Activated CD4-positive, alpha-beta T cell treated with anti-CD3 and anti-CD28 coated beads for 4 hours (primary cell): ENCODE data around the gene HNRNPH3.

ENCODE experiments used
- DNase-seq, 2 donors: peaks; one replicate each; pipeline ENCODE4 v3.0.0-alpha.2; 2020

Gene HNRNPH3

DNA sequence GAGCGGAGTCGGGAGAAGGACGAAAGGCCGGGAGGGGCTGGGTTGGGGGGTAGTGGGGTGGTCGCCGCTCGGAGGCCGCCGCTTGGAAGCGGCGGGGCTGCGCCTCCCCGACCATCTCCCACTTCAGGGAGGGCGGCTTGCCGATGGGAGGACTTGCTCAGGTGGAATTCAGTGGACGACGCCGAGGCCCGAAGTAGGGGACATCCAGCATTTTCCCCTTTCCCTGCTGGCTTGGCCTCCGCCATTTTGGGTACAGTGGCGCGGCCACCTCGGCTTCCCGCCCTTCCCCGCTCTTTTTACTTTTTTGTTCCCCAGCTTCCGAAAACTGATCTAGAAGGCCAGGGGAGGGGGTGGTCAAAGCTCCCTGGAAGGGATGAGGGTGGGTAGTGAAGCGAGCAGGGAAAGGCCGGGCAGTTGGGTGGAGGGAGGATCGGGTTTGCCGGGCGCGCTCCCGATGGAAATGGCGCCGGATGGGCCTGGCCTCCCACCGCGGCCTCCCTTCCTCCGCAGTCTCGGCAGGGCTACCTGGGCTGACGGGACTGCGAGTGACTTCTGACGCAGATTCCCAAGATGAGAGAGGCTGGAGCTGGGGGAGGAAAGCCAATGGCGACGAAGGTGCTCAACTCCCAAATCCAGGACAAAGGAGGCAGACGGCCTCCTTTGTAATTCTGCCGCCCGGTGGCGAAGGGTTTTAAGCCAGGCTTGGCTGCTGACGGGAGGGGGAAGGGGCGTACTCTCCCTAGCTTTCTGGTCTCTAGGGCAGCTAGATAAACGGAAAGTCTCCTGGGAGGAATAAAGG lies 594 bp downstream of the HNRNPH3 start, which contains the start of gene PBLD:
Gene PBLD (minus strand): TSS at position 670 of the 799 bp plus-strand sequence. CDS start 26,084 bp downstream, outside the sequence.
- DNase-seq, result peak; percentile 46 to 51

DNA sequence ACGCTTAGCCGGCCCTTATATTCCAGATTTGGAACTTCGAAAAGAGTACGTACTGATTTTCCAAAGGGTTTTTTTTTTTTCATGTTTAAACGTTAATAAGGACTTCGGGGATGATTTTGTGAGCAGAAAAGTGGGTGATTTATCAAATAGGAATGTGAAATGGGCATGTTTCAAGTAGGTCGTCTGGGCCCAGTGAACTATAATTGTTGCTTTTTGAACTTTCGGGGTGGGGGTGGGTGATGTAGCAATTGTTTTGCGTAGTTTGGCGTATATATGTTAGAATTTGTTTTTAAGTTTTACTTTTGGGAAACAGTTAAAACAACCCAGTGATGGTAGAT lies 1.2 kb downstream of the HNRNPH3 start:
- DNase-seq, result no peak

DNA sequence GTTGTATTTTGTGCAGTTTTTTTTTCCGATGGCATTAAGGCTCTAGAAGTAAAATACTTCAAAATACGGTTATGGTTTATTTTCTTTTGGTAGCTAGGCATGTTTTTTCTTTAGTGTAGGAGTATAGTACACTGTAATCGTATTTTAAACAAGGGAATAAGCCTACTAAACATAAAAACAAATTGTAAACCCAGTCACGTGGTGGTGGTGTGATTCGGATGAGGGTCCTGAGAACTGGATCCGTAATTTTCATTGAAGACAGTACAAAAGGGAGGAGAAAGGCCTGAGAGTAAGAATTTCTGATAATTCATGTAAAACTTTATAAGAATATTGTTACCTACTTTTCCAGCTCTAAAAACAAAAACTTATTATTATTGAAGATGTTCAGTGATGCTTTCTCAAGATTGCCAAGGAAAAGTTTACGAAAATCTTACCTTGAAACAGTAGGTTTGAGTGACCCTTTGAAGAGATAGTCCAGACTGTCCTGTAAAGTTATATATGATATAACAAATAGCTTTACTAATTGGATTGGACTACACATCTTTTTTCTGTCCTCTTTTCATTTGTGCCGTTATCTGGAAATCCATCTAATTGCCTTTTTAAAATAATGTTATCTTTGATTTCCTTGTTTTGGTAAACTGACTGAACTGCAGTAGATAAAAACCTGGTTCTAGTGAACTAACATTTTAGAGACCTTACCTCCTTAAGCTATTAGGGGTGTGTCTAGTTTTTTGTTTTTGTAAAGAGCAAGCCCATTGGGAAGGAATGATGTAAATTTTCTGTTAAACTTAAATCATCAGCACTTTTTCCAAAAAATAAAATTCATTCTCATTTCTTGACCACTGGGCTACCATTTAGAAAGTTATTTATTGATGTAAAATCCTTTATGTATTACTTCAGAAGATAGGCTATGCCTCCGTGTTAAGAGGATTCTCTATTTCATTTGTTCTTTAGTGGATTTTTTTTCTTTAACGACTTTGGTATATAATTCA lies 1.9 kb downstream of the HNRNPH3 start:
- no peak for DNase-seq

DNA sequence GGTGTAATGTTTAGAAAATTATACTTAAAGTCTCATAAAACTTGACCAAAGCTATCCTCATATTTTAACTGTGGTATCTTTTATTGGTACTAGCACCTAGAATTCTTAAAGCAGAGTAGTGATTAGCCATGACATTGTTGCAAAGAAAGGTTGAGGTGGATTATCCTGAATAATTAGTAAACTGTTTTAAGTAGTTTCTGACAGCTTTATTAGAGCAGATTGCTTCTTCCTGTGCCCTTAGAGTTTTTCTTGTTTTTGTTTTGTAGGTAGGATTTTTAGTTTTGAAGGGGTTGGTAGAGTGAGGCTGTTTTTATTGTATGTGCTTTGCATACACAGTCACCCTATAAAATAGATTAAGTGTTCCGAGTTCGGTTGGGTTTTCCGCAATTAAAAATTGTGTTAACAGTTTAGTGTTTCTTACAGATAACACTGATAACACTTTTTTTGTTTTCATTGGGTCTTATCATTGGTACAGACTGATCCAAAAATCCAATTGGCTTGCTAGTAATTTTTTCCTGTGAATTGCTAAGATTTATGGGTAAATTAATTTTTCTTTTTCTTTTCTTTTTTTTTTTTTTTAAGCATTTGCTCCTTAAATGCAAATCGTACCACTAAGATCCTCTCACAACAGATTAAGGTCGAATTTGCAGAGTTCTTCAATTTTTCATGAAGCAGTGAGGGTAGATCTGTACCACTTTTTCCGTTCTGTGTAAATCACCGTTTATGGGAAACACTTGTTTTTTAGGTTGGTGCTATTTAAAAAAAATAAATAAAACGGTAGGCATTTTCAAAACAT lies 3.0 kb downstream of the HNRNPH3 start:
- DNase-seq, result no peak

DNA sequence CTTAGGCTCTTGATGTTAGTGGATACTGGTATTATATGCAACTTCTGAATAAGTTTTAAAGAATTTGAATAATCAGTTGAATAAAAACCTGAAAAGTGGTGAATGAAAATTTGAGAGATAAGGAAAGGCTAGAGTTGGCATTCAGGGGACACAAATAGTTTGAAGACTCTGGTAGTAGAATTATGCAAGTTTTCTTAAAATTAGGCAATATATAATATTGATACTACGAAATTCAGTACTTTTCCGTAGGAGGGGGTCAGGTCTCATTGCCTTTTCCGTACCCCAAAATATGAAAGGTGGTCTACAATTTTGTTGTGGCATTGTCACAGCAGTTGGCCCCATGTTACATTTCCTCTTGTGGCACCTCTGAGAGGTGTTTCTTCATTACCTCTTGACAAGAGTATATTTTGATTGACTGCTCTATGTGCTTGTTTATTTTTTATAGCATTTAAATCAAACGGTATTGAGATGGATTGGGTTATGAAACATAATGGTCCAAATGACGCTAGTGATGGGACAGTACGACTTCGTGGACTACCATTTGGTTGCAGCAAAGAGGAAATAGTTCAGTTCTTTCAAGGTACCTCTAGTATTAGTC lies 5.0 kb downstream of the HNRNPH3 start:
- DNase-seq, result no peak

DNA sequence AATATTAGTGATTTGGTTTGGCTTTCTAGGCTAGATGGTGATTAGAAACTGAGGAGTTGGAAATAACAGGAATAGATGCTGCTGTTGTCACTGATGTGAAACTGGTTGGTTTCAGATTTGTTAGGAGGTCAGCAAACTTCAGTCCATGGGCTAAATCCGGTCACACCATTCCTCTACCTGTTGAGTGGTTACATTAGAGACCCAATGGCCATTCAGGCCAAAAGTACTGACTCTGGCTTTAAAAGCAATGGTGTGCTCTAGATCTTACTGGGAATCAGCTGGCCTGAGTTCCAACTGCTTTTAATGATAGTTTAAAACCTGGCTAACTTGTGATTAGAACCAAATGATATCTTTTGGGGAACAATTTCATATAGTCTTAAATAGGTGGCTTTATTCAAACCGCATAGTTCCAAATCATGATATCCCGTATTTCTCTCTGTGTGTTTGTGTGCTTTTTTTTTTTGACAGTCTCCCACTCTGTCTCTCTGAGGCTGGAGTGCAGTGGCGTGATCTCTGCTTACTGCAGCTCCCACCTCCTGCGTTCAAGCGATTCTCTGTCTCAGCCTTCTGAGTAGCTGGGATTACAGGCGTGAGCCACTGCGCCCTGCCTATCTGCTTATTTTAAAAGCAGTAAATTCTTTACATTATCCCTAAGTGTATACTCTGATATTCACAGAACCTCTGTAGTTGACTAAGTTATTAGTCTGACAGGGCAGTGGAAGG lies 8.7 kb downstream of the HNRNPH3 start:
- no peak for DNase-seq

DNA sequence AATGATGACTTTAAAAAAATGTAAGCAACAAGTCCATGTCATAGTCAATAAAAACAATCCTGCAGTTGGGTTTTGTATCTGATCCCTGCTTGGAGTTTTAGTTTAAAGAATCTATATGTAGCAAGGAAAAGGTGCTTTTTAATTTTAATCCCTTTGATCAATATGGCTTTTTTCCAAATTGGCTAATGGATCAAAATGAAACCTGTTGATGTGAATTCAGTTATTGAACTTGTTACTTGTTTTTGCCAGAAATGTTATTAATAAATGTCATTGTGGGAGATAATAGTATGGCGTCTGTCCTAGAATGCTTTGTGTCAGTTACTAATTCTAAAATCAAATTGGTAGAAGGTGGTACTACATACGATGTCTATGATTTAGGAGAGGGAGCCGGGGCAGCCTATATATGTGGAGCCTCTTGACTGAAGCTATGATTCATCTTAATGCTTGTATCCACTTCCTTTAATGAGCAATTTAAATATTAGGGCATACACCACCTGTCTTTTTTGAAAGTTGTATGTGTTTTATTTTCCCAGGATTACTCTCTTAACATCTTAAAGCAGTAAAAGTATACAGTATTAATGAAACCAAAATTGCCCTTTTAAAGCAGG lies 11.1 kb downstream of the HNRNPH3 start:
- DNase-seq, result no peak

DNA sequence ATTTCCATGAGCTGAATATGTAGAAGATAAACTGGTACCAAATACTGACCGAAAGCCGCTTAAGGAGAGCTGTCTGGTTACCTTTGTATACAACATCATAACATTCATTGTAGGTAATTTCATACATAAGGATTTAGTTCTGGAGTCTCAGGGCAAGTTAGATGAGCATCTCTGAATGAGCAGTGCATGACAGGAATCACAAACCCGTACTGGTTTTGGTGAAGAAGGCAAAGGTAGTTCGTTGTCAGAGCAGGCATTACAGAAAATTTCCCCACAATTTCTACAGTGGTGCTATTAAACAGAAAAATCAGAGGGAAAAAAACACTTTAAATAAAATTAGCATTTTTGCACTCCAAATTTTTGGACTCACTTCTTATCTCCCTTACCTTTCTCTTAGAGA lies 13.8 kb downstream of the HNRNPH3 start:
- no peak for DNase-seq

DNA sequence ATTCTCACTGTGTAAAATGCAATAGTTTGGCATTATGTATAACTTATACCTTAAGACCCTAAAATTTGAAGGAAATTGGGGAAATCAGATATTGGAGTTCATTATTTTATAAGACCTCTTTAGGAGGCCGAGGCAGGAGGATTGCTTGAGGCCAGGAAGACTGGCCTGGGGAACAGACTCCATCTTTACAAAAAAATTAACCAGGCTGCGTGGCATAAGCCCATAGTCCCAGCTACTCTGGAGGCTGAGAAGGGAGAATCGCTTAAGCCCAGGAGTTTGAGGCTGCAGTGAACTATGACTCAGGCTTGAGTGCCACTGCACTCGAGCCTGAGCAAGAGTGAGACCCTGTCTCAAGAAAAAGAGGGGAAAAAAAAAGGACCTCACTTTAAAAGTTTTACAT lies 14.9 kb downstream of the HNRNPH3 start:
- no peak for DNase-seq

DNA sequence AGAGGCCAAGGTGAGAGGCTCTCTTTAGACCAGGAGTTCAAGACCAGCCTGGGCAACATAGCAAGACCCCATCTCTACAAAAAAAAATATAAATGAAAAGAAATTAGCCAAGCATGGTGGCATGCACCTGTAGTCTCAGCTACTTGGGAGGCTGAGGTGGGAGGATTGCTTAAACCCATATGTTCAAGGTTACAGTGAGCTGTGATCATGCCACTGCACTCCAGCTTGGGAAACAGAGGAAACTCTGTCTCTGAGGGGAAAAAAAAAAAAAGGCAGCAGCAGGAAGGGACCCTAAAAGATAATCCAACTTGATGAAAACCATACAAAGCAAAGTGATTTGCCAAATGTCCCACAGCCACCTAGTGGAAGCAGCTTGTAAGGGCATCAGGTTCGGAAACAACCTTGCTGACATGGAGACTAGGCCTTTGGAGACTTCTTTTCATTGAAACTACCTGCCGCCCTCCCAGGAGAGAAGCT lies 16.4 kb downstream of the HNRNPH3 start:
- DNase-seq, result peak; percentile 42 to 47

DNA sequence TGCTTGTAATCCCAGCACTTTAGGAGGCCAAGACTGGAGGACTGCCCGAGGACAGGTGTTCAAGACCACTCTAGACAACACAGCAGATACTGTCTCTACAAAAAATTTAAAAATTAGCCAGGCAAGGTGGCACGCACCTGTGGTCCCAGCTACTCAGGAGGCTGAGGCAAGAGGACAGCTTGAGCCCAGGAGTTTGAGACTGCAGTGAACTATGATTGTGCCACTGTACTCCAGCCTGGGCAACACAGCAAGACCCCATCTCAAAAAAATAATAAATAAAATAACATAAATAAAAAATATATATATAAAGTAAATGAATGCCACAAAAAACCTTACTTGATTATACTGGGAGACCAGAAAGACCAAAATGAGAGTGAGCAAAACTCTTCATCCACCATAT lies 21.7 kb downstream of the HNRNPH3 start:
- no peak for DNase-seq

DNA sequence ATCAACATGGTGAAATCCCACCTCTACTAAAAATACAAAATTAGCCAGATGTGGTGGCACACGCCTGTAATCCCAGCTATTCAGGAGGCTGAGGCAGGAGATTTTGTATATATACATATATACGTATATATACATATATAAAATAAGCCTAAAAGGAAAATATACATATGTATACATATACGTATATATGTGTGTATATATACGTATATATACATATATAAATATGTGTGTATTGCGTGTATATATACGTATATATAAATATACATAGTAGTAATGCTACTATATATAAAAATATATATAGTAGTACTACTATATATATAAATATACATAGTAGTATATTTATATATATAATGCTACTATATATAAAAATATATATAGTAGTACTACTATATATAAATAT lies 27.3 kb downstream of the HNRNPH3 start:
- no peak for DNase-seq

DNA sequence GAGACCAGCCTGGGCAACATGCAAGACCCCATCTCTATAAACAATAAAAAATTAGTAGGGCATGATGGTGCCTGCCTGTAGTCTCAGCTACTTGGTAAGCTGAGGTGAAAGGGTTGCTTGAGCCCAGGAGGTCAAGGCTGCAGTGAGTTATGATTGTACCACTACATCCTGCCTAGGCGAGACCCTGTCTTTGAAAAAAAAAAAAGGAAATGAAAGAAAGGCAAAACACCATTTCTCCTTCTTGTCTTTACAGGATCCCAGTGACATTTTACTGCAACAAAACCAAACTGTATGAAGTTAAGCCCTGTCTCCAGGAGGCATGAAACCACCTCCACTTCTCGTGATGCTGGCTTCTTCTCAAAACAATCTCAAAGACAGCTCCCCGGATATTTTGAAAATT lies 30.7 kb downstream of the HNRNPH3 start:
- DNase-seq, result no peak

DNA sequence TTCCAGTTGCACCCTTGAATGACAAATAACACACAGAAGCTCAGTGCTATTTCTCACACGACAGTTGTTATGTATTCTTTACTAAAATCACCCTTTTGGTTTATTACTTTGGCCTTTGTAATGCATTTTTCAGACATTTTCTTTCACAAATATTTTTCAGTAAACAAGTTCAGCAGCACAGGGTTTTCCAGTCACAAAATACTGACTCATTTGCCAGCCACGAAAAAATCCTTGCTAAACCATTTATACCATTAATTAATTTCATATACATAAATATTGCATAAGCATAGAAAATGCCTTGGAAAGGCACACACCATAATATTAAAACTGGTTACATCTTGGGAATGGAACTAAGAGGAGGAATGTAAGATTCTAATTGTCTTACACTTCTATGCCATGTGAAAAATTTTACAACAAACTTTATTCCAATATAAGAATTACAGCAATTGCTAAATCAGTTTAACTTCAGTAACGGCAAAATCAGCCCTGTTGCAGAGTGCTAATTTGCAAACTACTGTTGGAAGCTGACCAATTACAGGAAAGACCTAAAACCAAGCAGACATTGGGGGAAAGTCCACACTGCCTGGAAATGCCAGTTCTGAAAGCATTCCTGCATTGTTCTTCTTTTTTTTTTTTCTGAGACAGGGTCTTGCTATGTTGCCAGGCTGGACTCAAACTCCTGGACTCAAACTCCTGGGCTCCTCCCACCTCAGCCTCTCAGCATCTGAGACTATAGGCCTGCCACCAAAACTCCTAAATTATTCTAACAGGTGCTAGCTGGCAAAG lies 32.4 kb downstream of the HNRNPH3 start:
- no peak for DNase-seq

DNA sequence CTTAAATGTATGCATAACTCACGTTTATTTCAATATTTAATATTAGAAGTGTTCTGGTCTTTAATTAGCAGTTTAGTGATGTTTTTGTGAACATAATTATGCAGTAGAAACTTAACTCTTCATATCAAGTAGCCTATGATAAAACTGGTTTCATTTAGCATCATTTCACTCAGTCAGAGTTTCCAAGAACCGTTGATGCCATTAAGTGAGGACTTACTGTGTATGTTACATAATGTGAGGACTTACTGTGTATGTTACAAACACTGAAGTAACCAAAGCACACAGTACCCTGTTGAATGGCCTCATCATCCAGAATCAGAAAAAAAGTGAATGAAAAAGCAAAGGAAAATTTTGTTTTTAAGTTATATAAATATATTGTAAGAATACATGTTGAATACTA lies 33.7 kb downstream of the HNRNPH3 start:
- no peak for DNase-seq

DNA sequence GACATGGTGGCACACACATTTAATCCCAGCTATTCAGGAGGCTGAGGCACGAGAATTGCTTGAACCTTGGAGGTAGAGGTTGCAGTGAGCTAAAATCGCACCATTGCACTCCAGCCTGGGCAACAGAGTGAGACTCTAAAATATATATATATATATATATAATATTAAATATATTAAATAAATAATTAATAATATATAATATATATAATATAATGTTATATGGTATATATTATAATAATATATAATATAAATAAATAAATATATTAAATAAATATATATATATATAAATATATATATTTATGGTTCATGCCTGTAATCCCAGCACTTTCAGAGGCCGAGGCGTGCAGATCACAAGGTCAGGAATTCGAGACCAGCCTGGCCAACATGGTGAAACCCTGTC lies 34.7 kb downstream of the HNRNPH3 start:
- DNase-seq, result no peak

DNA sequence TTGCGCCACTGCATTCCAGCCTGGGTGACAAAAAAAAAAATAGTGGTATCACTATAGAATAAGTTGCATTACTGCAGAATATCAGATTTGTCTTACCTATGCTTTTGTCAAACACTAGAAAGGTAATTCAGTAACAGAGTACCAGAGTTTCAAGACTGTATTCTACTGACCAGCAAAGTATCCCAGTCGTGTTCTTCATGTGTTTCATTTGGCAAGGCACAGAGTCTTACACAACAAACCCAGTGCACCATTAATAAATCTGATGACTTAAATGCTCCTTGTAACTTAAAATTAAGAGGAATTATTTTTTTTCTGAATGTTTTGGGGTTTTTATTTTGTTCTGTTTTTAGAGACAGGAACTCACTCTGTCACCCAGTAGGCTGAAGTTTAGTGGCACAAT lies 35.3 kb downstream of the HNRNPH3 start:
- no peak for DNase-seq

DNA sequence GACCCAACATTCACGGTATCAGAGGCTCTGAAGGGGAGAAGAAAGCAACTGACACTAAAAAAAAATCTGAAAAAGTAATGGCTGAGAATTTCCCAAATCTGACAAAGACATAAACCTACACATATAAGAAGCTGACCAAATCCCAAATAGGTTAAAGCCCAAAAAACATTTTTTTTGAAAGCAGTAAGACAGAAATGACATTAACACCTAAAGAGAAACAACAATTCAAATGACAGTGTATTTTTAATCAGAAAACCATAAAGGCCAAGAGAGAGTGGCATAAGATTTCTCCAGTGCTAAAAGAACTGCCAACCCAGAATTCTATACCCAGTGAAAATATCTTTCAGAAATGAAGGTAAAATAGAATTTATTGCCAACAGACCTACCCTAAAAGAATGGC lies 39.7 kb downstream of the HNRNPH3 start:
- DNase-seq, result no peak

DNA sequence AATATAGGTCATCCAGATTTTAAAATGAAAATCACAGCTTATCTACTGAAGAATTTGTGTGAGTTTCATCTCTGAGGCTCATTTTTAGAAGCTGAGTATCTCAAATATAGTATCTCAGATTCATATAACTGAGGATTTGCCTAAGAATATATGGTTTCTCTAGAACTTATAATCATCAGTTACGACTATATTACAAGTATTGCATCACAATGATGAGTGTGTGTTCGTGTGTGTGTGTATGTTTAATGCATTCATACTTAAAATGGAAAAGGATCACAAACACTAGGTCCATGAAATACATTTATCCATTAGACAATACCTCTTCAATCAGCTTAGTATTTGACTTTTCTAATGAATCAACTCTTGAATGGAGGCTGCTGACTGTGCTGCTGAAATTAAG lies 53.9 kb downstream of the HNRNPH3 start:
- no peak for DNase-seq
